C4-2B (cell line): ENCODE data around the gene EPB41L3.

Experiments used
- CTCF ChIP-seq: fragments of 450-650 bp; conservative IDR thresholded peaks from 2 replicates; pipeline ENCODE4 v1.5.1; 2017; ENCODE audit warnings: mild to moderate bottlenecking
- ZFX ChIP-seq: fragments of 450-650 bp; IDR thresholded peaks from 2 replicates; pipeline ENCODE4 v1.6.1; 2017

- no peak for TF ChIP-seq CTCF
- TF ChIP-seq ZFX = no peak
These were observed 27.0 kb downstream of the EPB41L3 start for GRCh38 chr18:5516841-5517240.
